Measurements from ENCODE around the gene CLDN14. TPM values are rescaled to one million over a fixed set of nuclear protein-coding genes. Genes with fewer than 3 reads are reported as not detected.

Gene CLDN14
- total RNA-seq, 1 experiment from 2014 or later: not detected

GRCh38 chr21:36451506-36451905, 28.4 kb downstream of the CLDN14 start:
- H3K4me1 ChIP-seq (ENCODE audit: insufficient read depth, low read length): peaks cover 8% of the 10 kb centered on the region; the same call in 1 of the 2 replicates
- no peak overlapping the region for H2AK5ac ChIP-seq (ENCODE audit: insufficient read length, low read length)
- H2BK15ac ChIP-seq (ENCODE audit: low read depth, low read length): no peak overlapping the region
- Mint-ChIP-seq H3K4me1 (peaks cover 19 to 25% of the 10 kb centered on the region in 2 experiments), H3K36me3 (ENCODE audit: insufficient read depth in 1 of 3, low read depth in 3 of 3) (no peaks in the 10 kb centered on the region; a peak in 1 of 7 replicates), H3K27ac (no peak overlapping the region), H3K4me3 (no peak overlapping the region), H3K27me3 (ENCODE audit: low read depth) (no peaks in the 10 kb centered on the region; the same call in 1 of the 2 replicates), H3K9me3 (no peaks in the 10 kb centered on the region)
- no peak overlapping the region for H3K14ac ChIP-seq (ENCODE audit: insufficient read depth, low read length)
- H4K91ac ChIP-seq (ENCODE audit: insufficient read length, low read depth, low read length): no peak overlapping the region
- no peak overlapping the region for H2BK20ac ChIP-seq (ENCODE audit: low read depth, low read length, poor library complexity, severe bottlenecking)
- H2BK120ac ChIP-seq (ENCODE audit: low read depth, low read length, poor library complexity, severe bottlenecking): no peak overlapping the region
- H3K23ac ChIP-seq (ENCODE audit: insufficient read length, low read depth, low read length): no peak overlapping the region
- no peak overlapping the region for H3K4me2 ChIP-seq (ENCODE audit: insufficient read depth, insufficient read length, low read length)
- no peak overlapping the region for H4K5ac ChIP-seq (ENCODE audit: insufficient read length, low read depth, low read length)
- 0 out of 2 replicates have a peak, but pooled peaks cover 2% of the 10 kb centered on the region for H3K27me3 ChIP-seq (ENCODE audit: insufficient read depth, low read length)
- no peak overlapping the region for H2BK12ac ChIP-seq (ENCODE audit: insufficient read length, low read depth, low read length)
- no peaks in the 10 kb centered on the region for H3K79me1 ChIP-seq (ENCODE audit: insufficient read depth, low read depth, low read length, poor library complexity, severe bottlenecking)
- no peak overlapping the region for H3K9ac ChIP-seq (ENCODE audit: extremely low read depth, insufficient read length, low read length)
- no peak overlapping the region for H2BK5ac ChIP-seq (ENCODE audit: insufficient read length, low read length)
- no peak overlapping the region for H4K8ac ChIP-seq (replicated peaks; ENCODE audit: insufficient read length, low read depth, low read length)
- no peak for TF ChIP-seq CTCF (conservative IDR thresholded peaks at IDR 0.05)
- no peaks in the 10 kb centered on the region for H4K20me1 ChIP-seq (ENCODE audit: control insufficient read depth, insufficient read depth, insufficient read length)
- H3K9me3 ChIP-seq (ENCODE audit: control insufficient read depth, low read depth, low read length): no peaks in the 10 kb centered on the region
- no CpG with 5 or more reads among the region's 8 CpGs for WGBS (ENCODE audit: extremely low coverage, insufficient read length, low lambda C conversion rate)
- no peak overlapping the region for H2AFZ ChIP-seq (ENCODE audit: low read length)
- no peaks in the 10 kb centered on the region for H3K79me2 ChIP-seq (ENCODE audit: insufficient read depth, low read length)
- H3T11ph ChIP-seq (ENCODE audit: low read length): no peak overlapping the region
- no peak overlapping the region for H3K4ac ChIP-seq (ENCODE audit: low read depth, low read length)
- no peak overlapping the region for H3K27ac ChIP-seq (ENCODE audit: insufficient read length, low read depth, low read length)
- no peak overlapping the region for H3K18ac ChIP-seq (ENCODE audit: insufficient read length, low read depth, low read length)
- H3K56ac ChIP-seq (ENCODE audit: insufficient read length, low read depth, low read length): no peak overlapping the region
- DNase-seq: no peak
- H3K23me2 ChIP-seq (ENCODE audit: insufficient read length, low read depth, low read length, poor library complexity, severe bottlenecking): no peaks in the 10 kb centered on the region

All from H9 (cell line).